Activated T-cell treated with anti-CD3 and anti-CD28 coated beads for 1 hour (primary cell): ENCODE results near the gene EDNRA.
"Not testable (repeated sequence)": the region's sequence is repeated elsewhere in the genome, so short reads cannot be mapped to it uniquely, and the experiment has no call there.

Source experiments
- DNase-seq: peaks from one replicate; pipeline ENCODE4 v3.0.0-alpha.2; 2020; ENCODE audit warnings: low read depth

Gene EDNRA

GRCh38 chr4:147480891-147481576, at the start of gene EDNRA:
TSS of gene EDNRA (plus strand) at chr4:147481097. CDS start at chr4:147485682, 4,585 bp downstream.
- DNase-seq: no peak

DNA sequence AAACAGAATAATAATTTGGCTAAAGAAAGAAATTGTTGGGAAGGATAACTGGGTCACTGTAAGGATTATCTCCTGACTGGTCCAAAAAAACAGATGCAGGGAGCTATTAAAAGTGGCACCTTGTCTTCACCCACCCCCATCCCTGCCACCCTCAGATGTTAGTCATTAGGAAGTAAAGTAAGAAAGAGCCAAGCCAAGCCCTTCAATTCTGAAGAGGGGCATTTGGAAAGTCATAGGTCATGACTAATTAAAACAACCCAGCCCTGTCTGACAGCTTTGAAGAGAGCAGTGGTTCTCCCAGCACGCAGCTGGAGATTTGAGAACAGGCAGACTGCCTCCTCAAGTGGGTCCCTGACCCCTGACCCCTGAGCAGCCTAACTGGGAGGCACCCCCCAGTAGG, 46.5 kb upstream of the EDNRA start:
- not testable (repeated sequence) for DNase-seq

- DNase-seq: no peak
These were observed 40.5 kb upstream of the EDNRA start for GRCh38 chr4:147440442-147440841.

- no peak for DNase-seq
These were observed 33.1 kb upstream of the EDNRA start for GRCh38 chr4:147447786-147448185.

GRCh38 chr4:147453561-147454141, 27.2 kb upstream of the EDNRA start:
- no peak for DNase-seq

DNA sequence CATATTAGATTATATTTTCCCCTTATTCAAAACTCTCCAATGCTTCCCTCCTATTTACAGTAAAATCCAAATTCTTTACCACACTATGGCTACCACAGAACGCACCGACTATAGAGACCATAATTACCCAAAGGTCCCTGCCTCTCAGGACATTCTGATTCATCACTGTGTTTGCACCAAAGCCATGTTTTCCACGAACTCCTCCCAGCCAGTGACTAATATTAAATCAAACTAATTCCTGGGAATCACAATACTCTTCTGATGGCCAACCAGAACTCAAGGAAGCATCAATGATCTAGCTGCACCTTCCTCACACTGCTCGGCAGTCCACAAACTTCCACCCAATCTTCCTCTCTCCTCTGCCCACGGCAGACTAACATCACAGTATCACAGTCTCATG, 24.2 kb upstream of the EDNRA start:
- no peak for DNase-seq

DNA sequence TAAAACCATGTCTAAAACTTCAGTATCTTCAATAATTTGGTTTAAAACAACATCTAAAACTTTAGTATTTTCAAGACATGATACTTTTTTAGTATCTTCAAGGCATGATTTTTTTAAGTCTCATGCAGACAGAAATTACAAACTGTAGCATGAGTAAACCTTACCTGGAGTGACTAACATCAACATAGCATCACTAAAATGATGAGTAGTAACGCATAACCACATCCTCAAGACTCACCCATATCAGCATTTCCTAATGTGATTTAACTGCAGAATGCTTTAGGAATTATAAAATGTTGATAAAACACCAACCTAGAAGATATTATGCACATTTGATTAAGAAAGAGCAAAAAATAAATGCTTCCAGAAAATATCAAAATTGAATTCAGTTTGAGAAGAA, 19.7 kb upstream of the EDNRA start:
- no peak for DNase-seq

DNA sequence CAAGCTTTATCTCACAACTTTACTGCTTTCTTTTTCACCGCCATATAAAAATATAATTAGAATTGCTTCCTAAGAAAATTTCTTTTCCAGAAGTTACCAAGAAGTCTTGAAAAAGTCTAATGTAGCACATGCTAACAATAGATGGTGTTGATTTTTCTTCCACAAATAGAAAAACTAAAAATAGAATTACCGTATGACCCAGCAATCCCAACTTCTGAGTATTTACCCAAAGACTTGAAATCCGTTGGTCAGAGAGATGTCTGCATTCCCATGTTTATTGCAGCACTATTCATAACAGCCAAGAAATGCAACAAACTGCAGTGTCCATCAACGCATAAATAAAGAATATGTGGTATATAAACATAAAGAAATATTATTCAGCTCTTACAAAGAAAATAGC, 17.8 kb upstream of the EDNRA start:
- DNase-seq: no peak

- DNase-seq: no peak
These were observed 15.4 kb upstream of the EDNRA start for GRCh38 chr4:147465461-147465860.

DNA sequence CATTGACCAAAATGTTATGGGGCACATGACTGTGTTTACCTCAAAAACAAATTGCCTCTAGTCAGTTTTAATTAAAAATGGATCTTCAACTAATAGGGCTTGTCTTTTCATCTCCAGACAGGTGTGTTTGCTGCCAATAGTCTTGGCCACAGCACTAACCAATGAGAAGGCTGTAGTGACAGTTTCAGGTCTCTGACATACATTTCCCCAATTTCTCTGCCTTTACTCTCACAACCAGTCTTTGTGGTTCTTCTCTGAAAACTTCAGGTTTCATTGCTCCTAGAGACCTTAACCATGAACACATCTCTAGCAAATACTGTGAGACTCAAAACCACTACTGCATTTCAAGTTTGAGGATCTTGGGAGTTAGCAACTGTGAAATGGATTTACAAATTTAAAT, 3.5 kb upstream of the EDNRA start:
- no peak for DNase-seq

DNA sequence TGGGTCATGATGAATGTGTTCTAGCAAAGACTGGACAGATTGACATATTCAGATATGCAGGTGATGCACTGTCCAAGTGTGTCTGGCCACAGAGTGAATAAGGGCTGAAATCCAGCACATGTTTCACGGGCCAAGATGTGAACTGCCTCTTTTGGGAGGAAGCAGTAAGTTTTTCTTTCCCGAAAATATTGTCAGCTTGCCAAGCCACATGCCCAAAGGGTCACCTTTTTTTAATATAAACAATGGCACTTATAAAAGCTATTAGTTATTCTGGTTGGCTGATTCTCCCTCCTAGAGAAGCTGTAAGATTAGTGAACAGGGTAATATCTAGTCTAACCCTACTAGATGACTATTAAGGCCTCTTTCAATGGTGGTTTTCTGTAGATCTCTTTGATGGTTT, 1.5 kb upstream of the EDNRA start:
- DNase-seq: no peak

GRCh38 chr4:147479786-147480185, 1.1 kb upstream of the EDNRA start:
- DNase-seq: no peak

- DNase-seq: no peak
These were observed 401 bp upstream of the EDNRA start for GRCh38 chr4:147480502-147480890.

DNA sequence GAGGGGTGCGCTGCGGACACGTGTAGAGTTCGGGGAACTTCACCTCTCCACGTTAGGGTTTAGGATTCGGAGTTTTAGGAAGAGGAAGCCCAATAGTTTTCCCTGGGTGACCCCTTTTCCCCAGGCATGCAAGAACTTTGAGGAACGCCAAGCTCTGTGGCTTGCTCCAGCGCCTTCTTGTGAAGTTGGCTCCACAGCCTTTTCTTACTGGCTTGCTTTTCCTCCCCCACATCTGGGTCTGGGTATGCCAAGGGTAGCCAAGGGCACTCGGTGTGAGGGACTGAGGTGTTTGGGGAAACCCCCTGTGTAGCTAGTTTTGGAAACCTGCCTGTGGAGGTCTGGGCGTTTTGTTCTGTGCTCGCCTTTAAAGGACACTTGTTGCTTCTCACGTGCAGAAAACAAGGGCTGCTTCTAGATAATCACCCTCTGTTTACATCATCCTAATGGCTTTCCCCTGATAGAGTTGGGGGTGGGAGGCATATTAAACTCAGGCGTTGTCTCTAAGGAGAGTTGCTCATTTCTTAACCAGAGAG, 746 bp downstream of the EDNRA start:
- no peak for DNase-seq

DNA sequence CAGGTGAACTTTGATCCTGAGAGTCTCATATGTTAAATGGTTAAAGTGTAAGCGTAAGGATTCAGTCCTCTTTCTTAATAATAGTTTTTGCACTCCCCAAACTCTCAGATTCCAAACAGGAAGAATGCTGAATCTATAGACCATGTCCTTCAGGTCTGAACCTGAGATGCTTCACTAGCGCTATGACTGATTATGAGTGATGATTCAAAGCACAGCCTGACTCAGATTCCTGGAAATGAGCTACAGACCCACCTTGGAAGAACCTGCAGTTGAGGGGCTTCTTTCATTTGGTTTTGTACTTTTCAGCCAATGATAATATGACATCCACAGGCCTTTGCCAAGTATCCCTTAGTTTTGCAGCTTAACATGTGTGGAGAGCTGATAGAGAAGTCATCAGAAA, 1.4 kb downstream of the EDNRA start:
- DNase-seq: no peak

- DNase-seq: no peak
These were observed 4.3 kb downstream of the EDNRA start for GRCh38 chr4:147485167-147485566.

DNA sequence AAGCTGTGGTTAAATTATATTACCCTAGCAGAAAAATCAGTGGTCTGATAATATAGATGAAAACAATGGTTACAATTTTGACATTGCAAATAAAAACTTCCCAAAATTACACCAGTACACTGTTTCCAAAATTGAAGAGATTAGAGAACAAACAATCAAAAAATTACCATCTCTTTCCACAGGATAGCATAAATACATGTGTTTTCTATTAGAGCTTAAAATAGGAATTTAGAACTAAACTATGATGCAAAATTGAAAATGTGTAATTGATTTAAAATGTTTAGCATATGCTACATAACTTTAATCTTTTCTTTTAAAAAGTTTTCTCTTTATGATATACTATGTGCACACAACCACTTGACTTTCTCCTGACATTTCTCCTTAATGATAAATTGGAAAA, 6.7 kb downstream of the EDNRA start:
- DNase-seq: no peak

DNA sequence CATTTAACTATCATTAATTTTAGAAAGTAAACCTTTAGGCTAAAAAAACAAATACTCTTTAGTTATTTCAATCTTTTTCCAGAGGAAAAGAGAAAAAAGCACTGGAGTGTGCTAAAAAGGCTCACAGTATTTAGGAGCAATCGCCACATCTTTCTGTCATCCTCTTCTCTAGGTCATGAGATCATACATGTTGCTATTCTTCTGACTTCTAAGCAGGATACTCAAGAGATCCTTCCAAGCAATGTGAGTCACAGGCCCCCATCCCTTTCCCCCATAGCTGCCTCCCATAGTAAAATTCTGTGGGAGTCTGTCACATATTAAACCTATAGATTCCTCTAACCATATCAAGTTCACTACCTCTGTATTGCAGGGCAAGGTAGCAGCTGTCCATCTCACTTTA, 7.7 kb downstream of the EDNRA start:
- no peak for DNase-seq

- no peak for DNase-seq
These were observed 10.2 kb downstream of the EDNRA start for GRCh38 chr4:147491086-147491485.

DNA sequence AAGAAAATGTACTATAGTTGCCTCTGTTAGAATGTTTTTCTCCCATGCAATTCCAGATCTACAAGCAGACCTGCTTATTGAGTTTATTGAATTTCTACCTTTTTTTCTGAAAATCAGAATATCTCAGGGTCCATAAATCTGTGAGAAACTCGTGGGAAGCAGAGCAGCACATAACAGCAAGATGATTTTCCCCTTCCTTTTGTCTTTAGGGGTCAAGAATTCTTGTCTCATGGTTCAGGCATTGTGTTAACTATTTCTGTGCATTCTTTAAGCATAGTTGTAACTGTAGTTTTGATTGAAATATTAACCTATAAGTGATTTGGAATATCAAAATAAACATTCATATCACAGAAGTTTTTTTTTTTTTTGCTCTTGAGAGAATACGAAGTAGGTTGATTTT, 11.4 kb downstream of the EDNRA start:
- no peak for DNase-seq

- no peak for DNase-seq
These were observed 11.9 kb downstream of the EDNRA start for GRCh38 chr4:147492761-147493160.

- DNase-seq: no peak
These were observed 12.4 kb downstream of the EDNRA start for GRCh38 chr4:147493307-147493706.

- DNase-seq: no peak
These were observed 13.4 kb downstream of the EDNRA start for GRCh38 chr4:147494301-147494700.

DNA sequence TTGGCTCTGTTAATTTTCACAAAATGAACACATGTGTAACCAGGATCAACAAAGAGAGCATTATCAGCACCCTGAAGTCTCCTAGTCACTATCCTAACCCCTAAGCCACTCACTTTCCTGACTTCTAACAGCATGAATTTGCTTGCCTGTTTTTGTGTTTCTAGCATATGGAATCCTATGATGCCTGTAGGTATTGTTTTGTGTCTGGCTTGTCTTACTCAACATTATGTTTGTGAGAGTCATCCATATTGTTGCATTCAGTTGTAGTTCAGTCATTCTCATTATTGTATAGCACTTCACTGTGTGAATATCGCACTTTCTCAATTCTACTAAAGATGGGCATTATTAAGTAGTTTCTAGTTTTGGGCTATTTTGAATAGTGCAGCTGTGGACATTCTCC, 15.6 kb downstream of the EDNRA start:
- DNase-seq: no peak
